GM12891 (cell line): Measurements from ENCODE around the gene RETREG1.

Experiments
- POLR2A ChIP-seq: IDR thresholded peaks from 2 replicates; pipeline ENCODE4 v1.6.1; 2011; ENCODE audit warnings: low read depth, low read length, control low read depth
- POLR2AphosphoS5 ChIP-seq: IDR thresholded peaks from 2 replicates; pipeline ENCODE4 v1.6.1; 2011; ENCODE audit warnings: low read depth, low read length, control low read depth

DNA sequence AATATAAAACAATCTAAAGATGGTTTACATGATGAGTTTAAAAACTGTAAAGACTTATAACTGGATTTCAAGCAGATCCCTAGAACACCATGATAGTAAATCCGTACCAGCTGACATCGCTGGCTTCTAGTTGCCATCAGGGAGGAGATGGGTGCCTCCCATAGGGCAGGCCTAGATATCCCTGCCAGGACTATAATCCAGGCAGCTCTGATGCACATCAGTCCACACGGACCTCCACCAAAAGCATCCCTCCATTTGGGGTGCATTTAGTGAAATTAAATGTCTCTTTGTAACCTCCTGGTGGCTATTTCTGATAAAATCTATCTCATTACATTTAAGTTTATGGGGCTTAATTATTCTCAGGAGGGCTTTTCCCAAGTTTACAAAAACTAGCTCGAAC lies 45.8 kb downstream of the RETREG1 start:
- no peak for TF ChIP-seq POLR2A
- TF ChIP-seq POLR2AphosphoS5, result no peak
